HG02840 (cell line): ENCODE results near the gene OR4A47.
"Not testable (repeated sequence)": the region's sequence is repeated elsewhere in the genome, so short reads cannot be mapped to it uniquely, and the experiment has no call there.

Experiments used
- ATAC-seq: cut with Tn5 transposase; IDR thresholded peaks from one replicate; pipeline ENCODE4 v1.9.1; 2021; ENCODE audit warnings: mild to moderate bottlenecking, moderate library complexity, moderate number of reproducible peaks; ENCODE audit not compliant: unreplicated experiment, low FRiP score

Gene OR4A47

GRCh38 chr11:48488493-48488892 lies at the start of gene OR4A47:
Gene OR4A47 (plus strand): TSS chr11:48488793. CDS start chr11:48488793, 0 bp downstream.
- not testable (repeated sequence) for ATAC-seq

GRCh38 chr11:48455909-48456308 lies 32.7 kb upstream of the OR4A47 start:
- ATAC-seq = not testable (repeated sequence)

GRCh38 chr11:48473966-48474365 lies 14.6 kb upstream of the OR4A47 start:
- not testable (repeated sequence) for ATAC-seq

GRCh38 chr11:48474703-48475102 lies 13.9 kb upstream of the OR4A47 start:
- ATAC-seq = not testable (repeated sequence)

GRCh38 chr11:48506169-48506568 lies 17.6 kb downstream of the OR4A47 start:
- ATAC-seq = not testable (repeated sequence)

GRCh38 chr11:48538991-48539390 lies 50.4 kb downstream of the OR4A47 start:
- ATAC-seq = no peak
